GM12801 (cell line): ENCODE measurements around the gene STARD8.

Experiments used
- TF ChIP-seq, protein P1 (sequence below): IDR thresholded peaks from one replicate; pipeline ENCODE4 v1.5.1; 2011; ENCODE audit warnings: control low read depth; ENCODE audit not compliant: insufficient read length; ENCODE audit errors: extremely low read depth

STARD8 gene

DNA sequence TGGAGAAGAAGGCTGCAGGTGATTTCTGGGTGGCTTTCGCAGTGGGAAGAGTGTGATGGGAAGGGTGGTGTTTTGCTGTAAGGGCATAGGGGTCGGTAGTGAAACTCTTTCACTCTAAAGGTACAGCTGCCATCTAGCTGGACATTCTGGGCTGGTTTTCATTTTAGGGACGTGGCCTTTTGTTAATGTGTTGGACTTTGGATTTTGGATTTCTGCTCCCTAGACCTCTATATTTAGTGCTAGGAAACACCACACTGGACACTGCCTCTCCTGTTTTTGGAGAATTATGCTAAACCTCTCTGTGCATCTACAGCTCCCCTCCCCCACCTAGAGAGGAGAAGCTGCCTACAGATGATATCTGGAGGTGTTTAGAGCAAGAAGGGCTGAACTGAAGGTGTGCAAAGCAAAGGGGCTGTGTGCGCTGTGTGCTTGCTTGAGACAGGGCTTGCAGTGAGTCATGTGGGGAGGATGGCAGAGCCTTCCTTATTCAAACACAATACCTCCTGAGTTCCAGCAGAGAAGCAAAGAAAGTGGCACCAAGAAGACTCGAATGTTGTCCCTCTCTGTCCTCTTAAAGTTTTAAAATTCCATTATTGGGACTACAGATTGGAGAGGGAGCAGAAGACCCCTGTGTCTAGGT lies 47.9 kb downstream of the STARD8 start:
- TF ChIP-seq, protein P1, sequence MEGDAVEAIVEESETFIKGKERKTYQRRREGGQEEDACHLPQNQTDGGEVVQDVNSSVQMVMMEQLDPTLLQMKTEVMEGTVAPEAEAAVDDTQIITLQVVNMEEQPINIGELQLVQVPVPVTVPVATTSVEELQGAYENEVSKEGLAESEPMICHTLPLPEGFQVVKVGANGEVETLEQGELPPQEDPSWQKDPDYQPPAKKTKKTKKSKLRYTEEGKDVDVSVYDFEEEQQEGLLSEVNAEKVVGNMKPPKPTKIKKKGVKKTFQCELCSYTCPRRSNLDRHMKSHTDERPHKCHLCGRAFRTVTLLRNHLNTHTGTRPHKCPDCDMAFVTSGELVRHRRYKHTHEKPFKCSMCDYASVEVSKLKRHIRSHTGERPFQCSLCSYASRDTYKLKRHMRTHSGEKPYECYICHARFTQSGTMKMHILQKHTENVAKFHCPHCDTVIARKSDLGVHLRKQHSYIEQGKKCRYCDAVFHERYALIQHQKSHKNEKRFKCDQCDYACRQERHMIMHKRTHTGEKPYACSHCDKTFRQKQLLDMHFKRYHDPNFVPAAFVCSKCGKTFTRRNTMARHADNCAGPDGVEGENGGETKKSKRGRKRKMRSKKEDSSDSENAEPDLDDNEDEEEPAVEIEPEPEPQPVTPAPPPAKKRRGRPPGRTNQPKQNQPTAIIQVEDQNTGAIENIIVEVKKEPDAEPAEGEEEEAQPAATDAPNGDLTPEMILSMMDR: no peak

DNA sequence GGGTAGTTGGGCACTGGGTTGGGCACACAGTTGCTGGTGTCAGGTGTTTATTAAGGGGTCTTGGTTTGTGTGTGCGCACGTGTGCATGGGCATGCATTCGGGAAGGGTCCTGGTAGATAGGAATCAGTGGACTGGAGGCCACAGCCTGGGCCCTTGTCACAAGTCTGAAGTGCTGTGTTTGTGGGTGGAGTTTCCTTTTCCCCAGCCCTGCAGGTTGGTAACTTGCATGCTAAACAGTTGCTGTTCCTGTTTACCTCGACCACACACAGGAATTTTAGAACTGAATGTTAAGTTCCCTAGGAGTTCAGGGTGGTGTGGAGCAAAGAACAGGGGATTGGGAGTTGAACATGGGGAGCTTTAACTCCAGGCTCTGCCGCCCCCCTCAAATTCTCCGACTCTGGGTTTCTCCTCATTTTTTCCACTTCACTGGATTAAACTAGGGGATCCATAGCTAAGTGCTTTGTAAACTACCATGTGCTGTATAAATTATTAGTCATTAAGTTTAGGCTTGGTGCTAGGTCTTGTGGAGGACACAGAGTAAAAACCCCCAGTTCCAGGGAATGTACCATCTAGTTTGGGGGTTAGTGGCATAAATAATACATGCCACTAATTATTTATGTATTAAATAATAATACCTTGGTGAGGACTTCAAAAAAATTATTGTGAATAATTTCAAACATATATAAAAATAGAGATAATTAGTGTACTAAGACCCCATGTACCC lies 49.0 kb downstream of the STARD8 start:
- TF ChIP-seq, protein P1: no peak

DNA sequence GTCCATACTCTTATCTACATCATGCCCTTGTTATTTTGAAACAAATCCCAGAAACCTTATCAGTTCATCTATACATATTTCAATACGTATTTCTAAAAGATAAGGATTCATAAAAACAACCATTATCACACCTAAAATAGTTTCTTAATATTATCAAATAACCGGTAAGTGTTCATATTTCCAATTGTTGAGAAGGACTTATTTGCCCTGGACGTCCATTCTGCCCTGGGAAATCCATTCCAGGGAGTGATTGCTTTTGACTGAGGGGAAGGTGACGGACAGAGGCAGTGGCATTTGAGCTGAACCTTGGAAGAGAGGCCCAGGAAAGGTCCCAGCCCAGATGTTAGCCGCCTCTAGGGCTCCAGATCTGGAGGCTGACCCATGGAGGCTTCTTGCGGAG lies 49.6 kb downstream of the STARD8 start:
- TF ChIP-seq, protein P1: no peak

DNA sequence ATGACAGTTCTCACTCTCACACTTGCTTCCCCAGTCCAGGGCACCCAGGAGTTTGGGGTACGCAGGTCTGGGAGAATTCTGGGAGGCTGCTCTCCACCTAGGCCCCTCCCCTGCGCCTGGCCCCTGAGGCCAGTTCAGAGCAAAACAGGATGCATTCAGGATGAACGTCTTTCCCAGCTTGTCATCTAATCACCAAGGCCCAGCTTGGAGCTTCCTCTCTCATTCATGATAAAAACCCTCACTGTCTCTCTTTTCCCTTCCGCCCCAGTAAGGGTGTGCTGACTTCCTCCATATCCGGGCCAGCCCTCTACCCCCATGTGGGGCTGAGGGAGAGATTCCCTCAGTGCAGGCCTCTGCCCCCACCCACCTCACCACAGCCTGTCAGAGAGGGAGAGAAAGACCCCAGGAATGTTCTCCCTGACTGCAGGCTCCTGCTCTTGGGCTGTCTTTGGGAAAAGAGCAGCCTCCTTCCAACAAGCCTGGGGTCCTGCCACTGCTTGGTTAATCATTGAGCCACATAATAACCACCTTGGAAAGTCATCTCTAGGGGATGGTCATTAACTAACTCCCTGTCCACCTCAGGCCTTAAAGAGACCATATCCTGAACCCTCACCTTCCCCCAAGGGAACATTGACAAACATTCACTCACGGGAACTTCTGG lies 50.1 kb downstream of the STARD8 start:
- TF ChIP-seq, protein P1: no peak

DNA sequence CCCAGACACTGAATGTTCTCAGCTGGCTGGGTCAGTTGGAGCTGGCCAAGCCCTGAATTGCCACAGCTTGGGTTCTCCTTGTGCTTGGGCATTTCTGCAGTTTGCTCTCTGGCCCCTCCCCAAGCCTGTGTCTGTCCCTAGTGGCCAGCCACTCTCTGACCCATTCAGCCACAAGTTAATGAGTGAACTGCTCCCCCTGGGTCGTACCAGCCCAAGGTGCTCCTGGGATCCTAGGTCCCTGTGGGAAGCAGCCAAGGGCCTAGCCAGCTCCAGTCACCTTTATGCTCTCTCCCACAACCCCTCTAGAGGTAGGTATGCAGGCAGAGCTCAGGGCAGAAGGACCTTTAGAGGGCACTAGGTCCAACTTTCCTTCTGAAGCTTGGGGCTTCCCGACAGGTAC lies 51.5 kb downstream of the STARD8 start:
- TF ChIP-seq, protein P1: no peak

DNA sequence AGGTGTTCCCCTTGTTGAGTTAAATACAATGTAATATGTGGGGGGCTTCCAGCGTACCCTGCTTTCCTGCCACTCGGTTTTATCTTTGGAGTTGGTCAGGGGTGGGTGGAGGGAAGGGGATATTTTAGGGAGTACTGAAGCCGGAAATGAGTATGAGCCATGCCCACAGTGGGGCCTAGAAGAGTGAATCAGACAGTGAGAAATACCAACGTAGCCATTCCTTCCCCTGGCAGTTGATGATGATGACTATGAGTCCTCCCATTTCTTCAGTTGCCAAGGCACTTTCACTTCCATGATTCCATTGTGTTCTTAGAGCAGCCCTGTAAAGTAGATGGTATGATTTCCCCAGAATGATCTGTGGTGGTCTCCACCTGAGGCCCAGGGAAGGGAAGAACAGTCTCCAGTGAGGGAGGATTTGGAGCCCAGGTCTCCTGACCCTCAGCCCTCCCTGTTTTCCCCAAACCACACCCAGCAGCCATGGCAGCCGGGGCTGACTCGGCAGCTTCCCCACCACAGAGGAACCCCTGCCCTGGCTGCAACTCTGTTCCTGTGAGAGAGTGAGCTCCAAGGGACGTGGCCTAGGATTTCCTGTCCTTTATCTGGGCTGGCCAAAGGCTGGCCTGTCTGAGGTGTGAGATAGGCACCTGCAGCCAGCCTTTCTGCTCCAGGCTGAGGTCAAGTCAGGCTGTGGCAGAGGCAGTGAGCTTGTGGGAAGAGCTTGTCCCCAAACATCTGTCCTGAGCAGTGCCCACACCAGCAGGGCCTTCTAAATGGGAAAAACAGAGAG lies 52.7 kb downstream of the STARD8 start:
- TF ChIP-seq, protein P1: no peak

DNA sequence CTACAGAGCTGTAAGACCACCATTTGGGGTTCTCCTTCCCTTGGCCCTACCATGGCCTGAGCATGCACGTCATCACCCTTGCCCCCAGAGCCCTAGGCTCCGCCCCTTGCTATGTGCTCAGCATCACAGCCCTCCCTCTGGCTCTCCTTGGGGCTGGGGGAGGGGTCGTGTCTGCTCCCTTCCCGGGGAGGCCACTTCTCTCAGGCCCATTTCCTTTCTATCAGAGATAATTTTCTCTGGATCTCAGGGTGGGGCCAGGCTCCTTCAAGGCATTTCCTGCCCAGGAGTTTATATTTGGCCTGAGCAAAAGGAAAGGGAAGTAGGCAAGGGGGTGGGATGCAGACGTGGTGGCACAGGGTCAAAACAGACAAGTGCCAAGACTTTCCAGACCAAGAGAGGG lies 55.9 kb downstream of the STARD8 start:
- TF ChIP-seq, protein P1: no peak
